Measurements from ENCODE around the gene PLA2G7.
"Not testable (repeated sequence)": the region's sequence is repeated elsewhere in the genome, so short reads cannot be mapped to it uniquely, and the experiment has no call there.

The PLA2G7 gene

DNA sequence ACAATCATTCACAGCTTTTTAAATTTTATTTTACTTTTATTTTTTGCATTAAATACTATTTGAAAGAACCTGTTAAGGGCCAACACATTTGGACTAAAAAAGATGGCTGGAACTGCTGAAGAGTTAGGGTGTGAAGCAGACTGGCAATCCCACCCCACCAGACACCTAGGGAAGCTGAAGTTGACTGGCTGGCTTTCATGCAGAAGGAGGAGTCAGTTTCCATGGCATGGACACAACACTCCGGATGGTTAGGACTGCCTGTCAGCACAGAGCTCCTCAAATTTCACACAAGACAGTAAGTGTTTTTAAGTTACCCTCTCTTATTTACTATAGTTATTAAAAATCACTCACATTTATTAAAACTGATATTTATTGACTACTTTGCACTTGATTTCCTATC, 11.5 kb upstream of the PLA2G7 start, which contains the start of gene ANKRD66:
TSS of gene ANKRD66 (plus strand) at position 238 of the 400 bp plus-strand sequence. CDS start 5,016 bp downstream, outside the sequence.
- DNase-seq, result no peak

GRCh38 chr6:46745973-46746372, 10.8 kb upstream of the PLA2G7 start:
- DNase-seq, result no peak

DNA sequence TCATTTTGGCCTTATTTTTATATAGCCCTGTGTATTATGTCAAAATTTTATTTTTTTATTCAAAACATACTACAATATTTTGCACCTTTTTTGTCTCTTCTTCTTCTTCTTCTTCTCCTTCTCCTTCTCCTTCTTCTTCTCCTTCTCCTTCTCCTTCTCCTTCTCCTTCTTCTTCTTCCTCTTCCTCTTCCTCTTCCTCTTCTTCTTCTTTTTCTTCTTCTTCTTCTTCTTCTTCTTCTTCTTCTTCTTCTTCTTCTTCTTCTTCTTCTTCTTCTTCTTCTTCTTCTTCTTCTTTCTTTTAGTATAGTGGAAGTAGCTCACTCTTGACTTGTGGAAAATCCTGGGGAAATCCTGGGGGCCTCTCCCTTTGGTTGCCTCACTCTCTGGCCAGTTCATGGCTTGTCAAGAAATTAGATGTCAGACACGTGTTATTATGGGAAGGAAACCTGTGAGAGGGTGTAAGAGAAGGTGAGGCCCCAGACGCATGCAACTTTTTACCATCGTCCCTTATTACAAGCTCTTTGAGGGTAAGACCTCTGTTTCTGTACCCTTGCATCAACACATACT, 9.1 kb upstream of the PLA2G7 start:
- not testable (repeated sequence) for DNase-seq

DNA sequence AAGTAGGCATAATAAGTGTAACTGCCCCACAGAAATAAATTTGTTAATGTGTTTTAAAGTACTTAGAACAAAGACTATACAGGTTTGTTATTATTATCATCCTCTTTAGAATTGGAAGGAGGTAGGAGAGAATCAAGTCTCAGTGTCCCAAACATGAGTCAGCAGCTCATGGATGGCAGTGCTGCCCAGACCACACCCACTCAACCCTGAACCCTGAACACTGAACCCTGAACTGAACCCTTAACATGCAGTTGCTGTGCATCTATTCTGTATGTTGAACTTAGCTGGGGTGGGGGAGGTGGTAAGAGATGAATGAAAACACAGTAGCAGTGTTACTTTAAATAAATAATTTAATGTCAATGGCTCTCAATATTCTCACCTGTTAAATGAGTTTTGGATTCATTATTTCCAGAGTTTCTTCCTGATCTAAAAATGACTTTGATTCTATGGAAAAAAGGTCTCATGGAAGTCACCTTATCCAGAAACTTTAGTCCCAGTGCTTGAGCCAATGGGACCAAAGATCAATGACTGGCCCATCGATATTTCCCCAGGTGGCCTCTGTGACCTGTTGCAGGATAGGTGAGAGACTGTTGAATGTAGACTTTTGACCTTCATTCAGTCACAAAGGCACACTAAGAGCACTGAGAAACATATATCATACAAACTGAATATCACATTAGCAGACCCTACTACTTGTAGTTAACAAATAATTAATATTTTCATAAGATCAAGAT, 8.4 kb upstream of the PLA2G7 start:
- DNase-seq, result no peak

GRCh38 chr6:46741910-46742309, 6.7 kb upstream of the PLA2G7 start:
- no peak for DNase-seq

DNA sequence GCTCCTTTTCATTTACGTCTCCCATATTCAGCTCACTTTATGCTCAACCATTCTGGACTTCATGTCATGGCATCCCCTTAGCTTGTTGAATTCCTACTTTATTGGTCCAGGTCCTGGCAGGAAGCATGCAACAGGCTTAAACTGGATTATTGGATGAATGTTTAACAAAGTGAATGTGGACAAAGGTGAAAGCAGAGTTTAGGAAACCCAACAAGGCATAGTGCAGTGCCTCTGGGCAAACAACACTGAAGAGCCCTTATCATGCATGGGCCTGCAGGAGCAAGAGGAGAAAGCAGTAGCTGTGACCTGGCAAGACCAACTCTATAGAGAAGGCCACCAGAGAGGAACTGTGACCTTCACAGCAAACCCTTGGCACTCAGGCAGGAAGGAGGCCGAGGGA, 6.3 kb upstream of the PLA2G7 start:
- DNase-seq, result no peak

DNA sequence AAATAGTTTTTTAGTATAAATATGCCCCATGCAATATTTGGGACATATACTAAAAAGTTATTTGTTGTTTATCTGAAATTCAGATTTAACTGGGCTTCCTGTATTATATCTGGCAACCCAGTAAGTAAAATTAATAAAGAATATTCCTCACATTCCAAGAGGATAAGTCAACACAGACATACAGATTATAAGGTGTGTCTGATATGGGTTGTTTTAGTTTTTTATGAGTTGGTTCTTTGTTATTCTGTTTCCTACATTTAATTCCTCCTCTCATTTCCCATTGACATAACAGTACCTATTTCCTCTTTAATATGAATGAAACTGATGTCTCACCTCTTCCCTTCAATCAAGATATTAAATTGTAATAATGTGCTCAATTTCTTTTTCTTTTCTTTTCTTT, 1.7 kb upstream of the PLA2G7 start:
- DNase-seq, result no peak

DNA sequence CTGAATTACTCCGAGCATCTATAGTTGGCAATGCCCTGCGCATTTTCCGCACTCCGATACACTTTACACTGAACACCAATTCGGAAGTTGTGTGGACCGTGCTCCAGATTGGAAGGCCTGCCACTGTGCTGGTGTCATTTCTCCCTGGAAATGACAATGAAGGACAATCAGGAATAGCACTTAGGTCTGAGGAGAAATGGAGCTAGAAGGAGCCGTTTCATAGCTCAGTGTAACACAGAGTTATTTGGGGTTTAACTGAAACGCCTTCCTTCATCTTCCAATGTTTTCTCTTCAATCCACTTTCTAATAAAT, 501 bp upstream of the PLA2G7 start:
- DNase-seq, result no peak

DNA sequence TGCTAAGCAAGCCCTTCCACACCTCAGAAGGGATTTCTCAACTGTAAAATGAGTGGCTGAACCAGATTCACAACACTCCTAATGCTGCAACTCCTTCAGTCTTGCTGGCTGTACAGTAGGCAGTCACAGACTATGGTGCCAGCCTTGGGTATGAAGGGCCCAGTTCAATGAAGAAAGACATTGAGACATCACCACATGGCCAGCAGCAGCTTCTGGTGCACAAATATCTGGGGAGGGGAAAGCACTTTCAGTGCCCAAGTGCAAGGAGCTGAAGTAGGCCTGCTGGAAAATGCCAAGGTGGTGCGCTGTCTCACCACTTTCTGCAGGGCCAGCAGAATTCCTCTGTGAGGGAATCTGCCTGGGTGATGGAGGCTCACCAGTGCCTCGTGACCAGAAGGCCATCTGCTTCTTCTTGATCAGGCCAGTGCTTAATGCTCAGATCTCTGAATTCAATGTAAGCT, 1.8 kb downstream of the PLA2G7 start:
- no peak for DNase-seq

GRCh38 chr6:46730921-46731461, 4.2 kb downstream of the PLA2G7 start:
- no peak for DNase-seq

DNA sequence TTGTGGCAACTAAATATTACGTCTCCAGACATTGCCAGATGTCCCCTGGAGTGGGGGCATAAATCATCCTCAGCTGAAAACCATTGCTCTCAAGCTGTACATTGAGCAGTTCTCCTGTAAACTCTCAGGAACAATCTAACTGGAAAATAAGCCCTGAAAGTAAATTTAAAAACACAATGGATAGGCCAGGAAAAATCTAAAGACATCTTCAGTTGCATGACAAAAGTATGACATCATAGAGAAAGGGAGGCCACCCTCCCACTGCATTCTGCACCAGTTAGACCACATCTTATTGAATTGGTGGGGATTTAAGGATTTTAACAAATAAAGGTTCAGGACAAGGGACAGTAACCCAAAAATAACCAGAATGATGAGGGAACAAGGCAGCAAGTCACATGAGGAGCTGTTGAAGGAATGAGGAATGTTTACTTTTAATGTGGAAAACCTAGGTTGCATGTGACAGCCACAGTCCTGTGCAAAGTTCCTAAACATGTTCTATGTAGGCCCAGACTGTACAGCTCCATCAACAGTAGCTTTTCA, 5.3 kb downstream of the PLA2G7 start:
- no peak for DNase-seq

GRCh38 chr6:46720401-46720800, 14.8 kb downstream of the PLA2G7 start:
- no peak for DNase-seq

- no peak for DNase-seq
These were observed 16.1 kb downstream of the PLA2G7 start for GRCh38 chr6:46719099-46719498.

DNA sequence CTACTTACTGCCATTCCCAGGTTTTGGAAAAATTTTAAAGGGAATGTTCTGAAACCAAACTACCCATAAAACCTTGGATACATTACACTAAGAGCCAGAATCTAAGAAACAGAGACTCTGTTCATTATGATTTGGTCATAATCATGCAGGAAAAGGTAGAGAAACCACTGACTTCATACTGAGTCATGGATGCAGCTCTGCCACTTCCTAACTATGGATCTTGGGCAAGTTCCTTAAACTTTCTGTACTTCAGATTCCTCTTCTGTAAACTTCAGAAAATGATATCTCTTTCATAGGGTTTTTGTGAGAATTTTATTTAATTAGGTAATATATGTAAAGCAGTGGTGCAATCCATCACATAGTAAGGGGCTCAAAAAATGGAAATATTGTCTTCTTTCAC, 20.0 kb downstream of the PLA2G7 start:
- no peak for DNase-seq

- no peak for DNase-seq
These were observed 23.7 kb downstream of the PLA2G7 start for GRCh38 chr6:46711491-46711890.

- DNase-seq, result no peak
These were observed 28.7 kb downstream of the PLA2G7 start for GRCh38 chr6:46706464-46706863.

DNA sequence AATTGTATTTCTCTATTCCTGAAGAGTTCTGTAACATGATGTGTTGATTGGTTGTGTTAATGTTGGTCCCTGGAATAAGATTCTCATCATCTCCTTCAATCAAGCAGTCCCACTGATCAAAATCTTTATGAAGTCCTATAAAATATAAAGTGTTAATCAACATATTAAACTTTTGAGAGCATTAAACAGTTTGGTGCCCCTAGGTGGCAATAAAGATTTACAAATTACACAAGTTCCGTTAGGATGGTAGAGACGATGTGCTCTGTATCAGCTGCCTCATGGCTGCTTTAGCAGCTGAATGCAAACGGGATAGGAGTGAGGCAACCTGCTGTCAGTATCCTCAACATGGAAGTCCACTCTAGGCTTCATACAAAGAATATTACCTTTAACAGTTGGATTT, 30.6 kb downstream of the PLA2G7 start:
- DNase-seq, result peak; percentile 16

- DNase-seq, result no peak
These were observed 35.2 kb downstream of the PLA2G7 start for GRCh38 chr6:46699970-46700369.

DNA sequence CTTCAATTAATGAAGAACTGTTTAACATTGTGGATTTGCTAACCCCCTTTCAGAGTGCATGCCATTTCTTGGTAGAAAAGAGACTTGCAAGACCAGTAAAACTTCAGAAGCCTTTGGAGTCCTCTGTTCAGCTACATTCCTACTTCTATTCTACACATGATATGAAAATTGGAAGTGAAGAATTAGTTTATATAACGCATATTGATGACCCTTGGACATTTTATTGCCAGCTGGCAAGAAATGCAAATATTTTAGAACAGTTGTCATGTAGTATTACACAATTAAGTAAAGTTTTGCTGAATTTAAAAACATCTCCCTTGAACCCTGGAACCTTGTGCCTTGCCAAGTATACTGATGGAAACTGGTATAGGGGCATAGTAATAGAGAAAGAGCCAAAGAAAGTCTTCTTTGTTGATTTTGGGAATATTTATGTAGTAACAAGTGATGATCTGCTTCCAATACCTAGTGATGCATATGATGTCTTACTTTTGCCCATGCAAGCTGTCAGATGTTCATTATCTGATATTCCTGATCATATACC, 44.2 kb downstream of the PLA2G7 start:
- DNase-seq, result no peak

- no peak for DNase-seq
These were observed 44.9 kb downstream of the PLA2G7 start for GRCh38 chr6:46690141-46690755.

DNA sequence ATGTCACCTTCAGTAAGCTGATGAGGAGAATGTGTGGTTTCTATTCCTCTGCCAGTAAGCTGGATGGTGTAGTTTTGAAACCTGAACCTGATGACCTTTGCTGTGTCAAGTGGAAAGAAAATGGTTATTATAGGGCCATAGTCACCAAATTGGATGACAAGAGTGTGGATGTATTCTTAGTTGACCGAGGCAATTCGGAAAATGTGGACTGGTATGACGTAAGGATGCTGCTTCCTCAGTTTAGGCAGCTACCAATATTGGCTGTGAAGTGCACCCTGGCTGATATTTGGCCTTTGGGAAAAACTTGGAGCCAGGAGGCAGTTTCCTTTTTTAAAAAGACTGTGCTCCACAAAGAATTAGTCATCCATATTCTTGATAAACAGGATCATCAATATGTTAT, 45.5 kb downstream of the PLA2G7 start:
- DNase-seq, result no peak

DNA sequence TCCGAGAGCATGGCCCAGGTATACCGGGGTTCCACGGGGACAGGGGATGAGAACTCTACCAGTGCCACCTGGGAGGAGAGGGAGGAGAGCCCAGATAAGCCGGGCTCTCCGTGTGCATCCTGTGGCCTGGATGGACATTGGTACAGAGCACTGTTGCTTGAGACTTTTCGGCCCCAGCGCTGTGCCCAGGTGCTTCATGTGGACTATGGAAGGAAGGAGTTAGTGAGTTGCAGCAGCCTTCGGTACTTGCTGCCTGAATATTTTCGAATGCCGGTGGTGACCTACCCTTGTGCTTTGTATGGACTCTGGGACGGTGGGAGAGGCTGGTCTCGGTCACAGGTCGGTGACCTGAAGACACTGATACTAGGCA, 46.2 kb downstream of the PLA2G7 start:
- no peak for DNase-seq

DNA sequence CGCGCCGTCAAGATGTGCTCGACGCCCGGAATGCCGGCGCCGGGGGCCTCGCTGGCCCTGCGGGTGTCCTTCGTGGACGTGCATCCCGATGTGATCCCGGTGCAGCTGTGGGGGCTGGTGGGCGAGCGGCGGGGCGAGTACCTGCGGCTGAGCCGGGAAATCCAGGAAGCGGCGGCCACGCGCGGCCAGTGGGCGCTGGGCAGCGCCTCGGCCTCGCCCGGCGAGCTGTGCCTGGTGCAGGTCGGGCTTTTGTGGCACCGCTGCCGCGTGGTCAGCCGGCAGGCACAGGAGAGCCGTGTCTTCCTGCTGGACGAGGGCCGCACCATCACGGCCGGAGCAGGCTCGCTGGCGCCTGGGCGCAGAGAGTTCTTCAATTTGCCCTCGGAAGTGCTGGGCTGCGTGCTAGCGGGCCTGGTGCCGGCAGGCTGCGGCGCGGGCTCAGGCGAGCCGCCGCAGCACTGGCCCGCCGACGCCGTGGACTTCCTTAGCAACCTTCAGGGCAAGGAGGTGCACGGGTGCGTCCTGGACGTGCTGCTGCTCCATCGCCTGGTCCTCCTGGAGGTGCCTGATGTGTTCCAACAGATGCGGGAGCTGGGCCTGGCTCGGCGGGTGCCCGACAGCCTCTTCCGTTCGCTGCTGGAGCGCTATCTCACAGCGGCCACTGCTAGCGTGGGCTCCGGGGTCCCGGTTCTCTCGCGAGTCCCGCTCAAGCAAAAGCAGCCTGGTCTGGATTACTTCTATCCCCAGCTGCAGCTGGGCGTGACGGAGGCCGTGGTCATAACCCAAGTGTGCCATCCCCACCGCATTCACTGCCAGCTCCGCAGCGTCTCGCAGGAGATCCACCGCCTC, 46.8 kb downstream of the PLA2G7 start:
- DNase-seq, result no peak
